ENCODE results near the gene ARID3C.

GRCh38 chr9:34582787-34583186, 46.1 kb downstream of the ARID3C start:
- TF ChIP-seq CTCF (IDR thresholded peaks at IDR 0.05) (no peak), POLR2A (IDR thresholded peaks at IDR 0.05) (no peak), POLR2AphosphoS5 (IDR thresholded peaks at IDR 0.05) (no peak)
